ENCODE data around the gene GATA6.
"Not testable (repeated sequence)": the region's sequence is repeated elsewhere in the genome, so short reads cannot be mapped to it uniquely, and the experiment has no call there.

The GATA6 gene

GRCh38 chr18:22211657-22212056 lies 42.3 kb downstream of the GATA6 start:
- no peak for DNase-seq

- DNase-seq: no peak
Measured at GRCh38 chr18:22213333-22213973, 44.1 kb downstream of the GATA6 start.

- no peak for DNase-seq
Measured at GRCh38 chr18:22214731-22215528, 45.5 kb downstream of the GATA6 start.

- DNase-seq: no peak
Measured at GRCh38 chr18:22218835-22219234, 49.4 kb downstream of the GATA6 start.

- DNase-seq: no peak
Measured at GRCh38 chr18:22219568-22220355, 50.4 kb downstream of the GATA6 start.

GRCh38 chr18:22220585-22220984 lies 51.2 kb downstream of the GATA6 start:
- not testable (repeated sequence) for DNase-seq

GRCh38 chr18:22221350-22221749 lies 52.0 kb downstream of the GATA6 start:
- DNase-seq: no peak

GRCh38 chr18:22223254-22223964 lies 54.0 kb downstream of the GATA6 start:
- DNase-seq: peak; percentile 2

GRCh38 chr18:22223965-22224322 lies 54.6 kb downstream of the GATA6 start:
- DNase-seq: no peak

GRCh38 chr18:22224339-22224738 lies 55.0 kb downstream of the GATA6 start:
- DNase-seq: no peak

- DNase-seq: no peak
Measured at GRCh38 chr18:22226801-22227200, 57.4 kb downstream of the GATA6 start.

GRCh38 chr18:22228976-22229375 lies 59.6 kb downstream of the GATA6 start:
- no peak for DNase-seq

- no peak for DNase-seq
Measured at GRCh38 chr18:22229456-22230124, 60.2 kb downstream of the GATA6 start.

- no peak for DNase-seq
Measured at GRCh38 chr18:22230471-22230945, 61.1 kb downstream of the GATA6 start.

GRCh38 chr18:22233266-22233665 lies 63.9 kb downstream of the GATA6 start:
- no peak for DNase-seq

GRCh38 chr18:22238036-22238435 lies 68.6 kb downstream of the GATA6 start:
- no peak for DNase-seq

GRCh38 chr18:22238681-22239080 lies 69.3 kb downstream of the GATA6 start:
- DNase-seq: no peak

- no peak for DNase-seq
Measured at GRCh38 chr18:22241921-22242361, 72.6 kb downstream of the GATA6 start.

- DNase-seq: no peak
Measured at GRCh38 chr18:22243513-22243912, 74.1 kb downstream of the GATA6 start.

- DNase-seq: no peak
Measured at GRCh38 chr18:22250026-22250425, 80.6 kb downstream of the GATA6 start.

GRCh38 chr18:22250591-22250996 lies 81.2 kb downstream of the GATA6 start:
- DNase-seq: no peak

Data from stimulated activated CD4-positive, alpha-beta T cell treated with anti-CD3 and anti-CD28 coated beads, Interleukin-15, amount 100 ng/mL, for 24 hours (primary cell).